RWPE1 (cell line): ENCODE measurements around the gene MYO15A.
A peak's percentile ranks its signal among the peaks of the same experiment; 100 is the strongest.

Experiments used
- CTCF ChIA-PET: fragments of 350-600 bp; sonication (Branson Sonifier 250); formaldehyde crosslinking; extraction: SDS; loops from one replicate; lab custom pipeline; 2021; lab: Yijun Ruan, JAX
- POLR2A ChIA-PET: fragments of 400-600 bp; formaldehyde crosslinking; extraction: SDS; loops from one replicate; lab custom pipeline; 2020; ENCODE audit warnings: antibody characterized with exemption; ENCODE audit not compliant: low non-redundant PET; lab: Yijun Ruan, JAX
- DNase-seq: peaks from one replicate; pipeline ENCODE4 v3.0.0; 2012; ENCODE audit warnings: low spot score
- H3K27ac ChIP-seq: fragments of 450-650 bp; 2 replicates; pipeline ENCODE4 v1.5.1; 2017
- TF ChIP-seq, protein P1 (sequence below): fragments of 450-650 bp; conservative IDR thresholded peaks from 2 replicates; pipeline ENCODE4 v1.5.1; 2017; ENCODE audit warnings: low read depth, mild to moderate bottlenecking

Gene MYO15A

GRCh38 chr17:18141210-18141803 is 32.8 kb downstream of the MYO15A start:
- DNase-seq = peak; percentile 49
- H3K27ac ChIP-seq = no peak overlapping the region
- ChIA-PET CTCF (interaction anchor here (0.6 to 1.3 kb wide), 2 partner anchors 44 to 48 kb away, joined by 5 read pairs; no protein-coding TSS in a partner anchor), POLR2A (no interaction called here)
- TF ChIP-seq, protein P1, sequence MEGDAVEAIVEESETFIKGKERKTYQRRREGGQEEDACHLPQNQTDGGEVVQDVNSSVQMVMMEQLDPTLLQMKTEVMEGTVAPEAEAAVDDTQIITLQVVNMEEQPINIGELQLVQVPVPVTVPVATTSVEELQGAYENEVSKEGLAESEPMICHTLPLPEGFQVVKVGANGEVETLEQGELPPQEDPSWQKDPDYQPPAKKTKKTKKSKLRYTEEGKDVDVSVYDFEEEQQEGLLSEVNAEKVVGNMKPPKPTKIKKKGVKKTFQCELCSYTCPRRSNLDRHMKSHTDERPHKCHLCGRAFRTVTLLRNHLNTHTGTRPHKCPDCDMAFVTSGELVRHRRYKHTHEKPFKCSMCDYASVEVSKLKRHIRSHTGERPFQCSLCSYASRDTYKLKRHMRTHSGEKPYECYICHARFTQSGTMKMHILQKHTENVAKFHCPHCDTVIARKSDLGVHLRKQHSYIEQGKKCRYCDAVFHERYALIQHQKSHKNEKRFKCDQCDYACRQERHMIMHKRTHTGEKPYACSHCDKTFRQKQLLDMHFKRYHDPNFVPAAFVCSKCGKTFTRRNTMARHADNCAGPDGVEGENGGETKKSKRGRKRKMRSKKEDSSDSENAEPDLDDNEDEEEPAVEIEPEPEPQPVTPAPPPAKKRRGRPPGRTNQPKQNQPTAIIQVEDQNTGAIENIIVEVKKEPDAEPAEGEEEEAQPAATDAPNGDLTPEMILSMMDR = peak; percentile 73

GRCh38 chr17:18142417-18142816 is 33.9 kb downstream of the MYO15A start:
- POLR2A ChIA-PET = no interaction called here
- no peak overlapping the region for H3K27ac ChIP-seq
- DNase-seq = no peak
- CTCF ChIA-PET = interaction anchor here (0.6 to 1.3 kb wide), 4 partner anchors 10 to 334 kb away, joined by 3 to 6 read pairs (median 4); no protein-coding TSS in a partner anchor
- TF ChIP-seq, protein P1 = no peak

DNA sequence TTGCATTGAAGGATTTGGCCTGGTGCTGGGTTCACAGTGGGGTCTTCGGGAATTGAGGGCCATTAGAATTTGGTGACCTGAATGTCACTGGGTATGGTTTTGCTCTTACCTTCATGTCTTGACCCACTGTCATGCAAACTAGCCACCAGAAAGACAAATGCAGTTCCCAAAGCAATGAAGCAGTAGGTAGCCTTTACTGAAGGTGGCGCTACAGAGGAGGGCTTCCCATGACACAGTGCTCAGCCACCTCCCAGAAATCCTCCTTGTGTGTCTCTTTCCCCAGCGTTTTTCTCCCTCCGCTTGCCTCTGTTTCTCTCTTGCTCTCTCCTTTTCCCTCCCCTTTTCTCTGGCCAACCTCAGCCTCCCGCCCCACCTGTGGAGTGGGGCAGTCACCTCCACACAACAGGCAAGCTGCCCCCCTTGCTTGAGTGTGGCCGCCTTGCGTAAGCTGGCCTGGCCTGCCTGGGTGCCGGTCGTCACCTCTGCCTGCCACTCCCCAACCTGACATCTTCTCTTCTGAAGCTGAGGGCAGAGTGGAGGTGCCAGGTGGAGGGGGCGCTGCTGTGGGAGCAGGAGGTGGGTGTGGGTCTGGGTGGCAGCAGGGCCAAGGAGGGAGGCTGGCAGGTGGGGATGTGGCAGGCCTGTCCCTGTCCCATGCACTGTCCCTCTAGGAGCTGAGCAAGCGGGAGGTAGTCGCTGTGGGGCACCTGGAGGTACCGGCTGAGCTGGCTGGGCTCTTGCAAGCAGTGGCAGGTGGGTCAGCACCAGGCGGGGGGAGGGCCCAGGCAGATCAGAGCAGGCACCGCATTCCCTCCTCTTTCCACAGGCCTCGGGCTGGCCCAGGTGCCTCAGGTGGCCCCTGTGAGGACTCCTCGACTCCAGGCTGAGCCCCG is 34.7 kb downstream of the MYO15A start:
- H3K27ac ChIP-seq = no peak overlapping the region
- ChIA-PET POLR2A (no interaction called here), CTCF (interaction anchor here (0.6 to 1.3 kb wide), 2 partner anchors 17 to 335 kb away, joined by 3 to 6 read pairs; no protein-coding TSS in a partner anchor)
- no peak for DNase-seq
- TF ChIP-seq, protein P1 = no peak

DNA sequence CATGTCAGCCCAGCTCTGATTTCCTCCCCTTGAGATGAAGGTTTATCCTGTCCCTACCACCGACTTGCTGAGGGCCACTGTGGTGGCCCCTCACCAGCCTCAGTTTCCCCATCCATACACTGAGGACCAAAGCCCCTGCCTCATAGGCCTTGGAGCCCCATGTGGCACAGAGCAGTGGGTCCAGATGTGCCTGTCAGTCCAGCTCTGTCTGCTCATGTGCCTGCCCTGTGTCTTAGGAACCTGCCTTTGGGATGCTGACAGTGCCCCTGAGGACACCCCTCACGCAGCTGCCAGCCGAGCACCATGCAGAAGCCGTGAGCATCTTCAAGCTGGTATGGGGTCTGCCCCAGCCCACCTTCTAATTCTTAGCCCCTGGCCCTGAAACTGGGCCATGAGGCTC is 35.7 kb downstream of the MYO15A start:
- ChIA-PET POLR2A (no interaction called here), CTCF (interaction anchor here (0.5 kb wide), 1 partner anchor 11 kb away, joined by 3 read pairs; no protein-coding TSS in a partner anchor)
- no peak for DNase-seq
- H3K27ac ChIP-seq = no peak overlapping the region
- TF ChIP-seq, protein P1 = no peak

GRCh38 chr17:18144855-18145254 is 36.3 kb downstream of the MYO15A start:
- no peak overlapping the region for H3K27ac ChIP-seq
- POLR2A ChIA-PET = no interaction called here
- CTCF ChIA-PET = no interaction called here
- TF ChIP-seq, protein P1 = no peak
- DNase-seq = no peak

DNA sequence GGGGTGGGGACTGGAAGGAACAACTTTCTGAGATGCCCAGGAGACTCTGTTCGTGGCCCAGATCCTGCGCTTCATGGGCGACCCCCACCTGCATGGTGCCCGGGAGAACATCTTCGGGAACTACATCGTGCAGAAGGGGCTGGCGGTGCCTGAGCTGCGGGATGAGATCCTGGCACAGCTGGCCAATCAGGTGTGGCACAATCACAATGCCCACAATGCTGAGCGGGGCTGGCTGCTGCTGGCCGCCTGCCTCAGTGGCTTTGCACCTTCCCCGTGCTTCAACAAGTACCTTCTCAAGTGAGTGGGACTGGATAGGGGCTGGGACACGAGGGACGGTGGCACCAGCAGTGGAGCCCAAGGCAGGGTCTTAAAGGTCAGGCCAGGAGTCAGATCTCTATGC is 37.3 kb downstream of the MYO15A start:
- ChIA-PET CTCF (interaction anchor here (0.7 kb wide), 1 partner anchor 26 kb away, joined by 3 read pairs; no protein-coding TSS in a partner anchor), POLR2A (no interaction called here)
- TF ChIP-seq, protein P1 = no peak
- no peak for DNase-seq
- no peak overlapping the region for H3K27ac ChIP-seq
